Measurements from ENCODE around the gene SATB1. TPM values are rescaled to one million over a fixed set of nuclear protein-coding genes. Genes with fewer than 3 reads are reported as not detected.
A peak's percentile ranks its signal among the peaks of the same experiment; 100 is the strongest.

The SATB1 gene
- total RNA-seq, 1 donor from 2014 or later, result 7.7 TPM

DNA sequence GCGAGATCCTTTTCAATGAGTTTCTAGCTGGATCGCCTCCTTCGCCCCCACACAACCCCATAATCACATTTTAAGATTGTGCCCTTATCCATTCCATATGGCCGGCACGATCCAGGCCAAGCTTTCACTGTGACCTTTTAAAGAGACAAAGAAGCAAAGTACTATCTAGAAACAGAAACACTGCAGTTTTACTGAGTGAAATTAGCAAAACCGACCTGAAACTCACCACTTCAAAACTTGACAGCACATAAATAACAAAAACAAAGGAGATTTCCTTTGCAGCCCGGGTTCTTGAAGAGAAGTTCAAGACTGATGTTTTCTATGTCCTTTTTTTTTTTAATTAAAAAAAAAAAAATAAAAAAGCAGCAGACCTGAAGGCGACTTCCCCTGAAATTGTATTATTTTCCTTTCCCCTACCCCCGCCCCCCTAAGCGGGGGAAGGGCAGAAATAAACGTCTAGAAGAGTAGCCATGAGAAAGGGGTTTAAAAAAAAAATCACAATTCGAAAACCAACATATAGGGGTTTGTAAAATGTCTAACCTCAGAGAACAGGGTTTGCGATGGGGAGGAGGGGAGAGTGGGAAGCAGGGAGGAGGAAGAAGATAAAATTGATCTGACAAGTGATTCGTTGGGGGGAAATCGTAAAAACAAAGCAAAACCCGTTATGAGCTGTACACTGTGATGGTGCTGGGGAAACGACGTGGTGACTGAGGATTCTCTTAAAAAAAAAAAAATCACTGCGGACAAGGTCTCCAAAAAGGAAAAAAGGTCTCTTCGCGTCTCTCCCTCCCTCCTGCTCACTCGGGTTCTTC is 1.5 kb downstream of the SATB1 start:
- intact Hi-C loops (cut with DNase I), result loop anchor here (1.0 to 10.0 kb wide), 4 partner anchors 22 to 1611 kb away; partner anchors contain the start of genes RAB5A and TBC1D5
- H3K9me3 ChIP-seq, result no peaks in the 10 kb centered on the region
- peak overlapping the region; percentile 74 to 83 for H3K27ac ChIP-seq
- H3K36me3 ChIP-seq, result no peaks in the 10 kb centered on the region
- DNase-seq (ENCODE audit: low spot score in 2 of 2), result peak in 1 of 2 donors; percentile 75
- TF ChIP-seq, protein P1, sequence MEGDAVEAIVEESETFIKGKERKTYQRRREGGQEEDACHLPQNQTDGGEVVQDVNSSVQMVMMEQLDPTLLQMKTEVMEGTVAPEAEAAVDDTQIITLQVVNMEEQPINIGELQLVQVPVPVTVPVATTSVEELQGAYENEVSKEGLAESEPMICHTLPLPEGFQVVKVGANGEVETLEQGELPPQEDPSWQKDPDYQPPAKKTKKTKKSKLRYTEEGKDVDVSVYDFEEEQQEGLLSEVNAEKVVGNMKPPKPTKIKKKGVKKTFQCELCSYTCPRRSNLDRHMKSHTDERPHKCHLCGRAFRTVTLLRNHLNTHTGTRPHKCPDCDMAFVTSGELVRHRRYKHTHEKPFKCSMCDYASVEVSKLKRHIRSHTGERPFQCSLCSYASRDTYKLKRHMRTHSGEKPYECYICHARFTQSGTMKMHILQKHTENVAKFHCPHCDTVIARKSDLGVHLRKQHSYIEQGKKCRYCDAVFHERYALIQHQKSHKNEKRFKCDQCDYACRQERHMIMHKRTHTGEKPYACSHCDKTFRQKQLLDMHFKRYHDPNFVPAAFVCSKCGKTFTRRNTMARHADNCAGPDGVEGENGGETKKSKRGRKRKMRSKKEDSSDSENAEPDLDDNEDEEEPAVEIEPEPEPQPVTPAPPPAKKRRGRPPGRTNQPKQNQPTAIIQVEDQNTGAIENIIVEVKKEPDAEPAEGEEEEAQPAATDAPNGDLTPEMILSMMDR (IDR thresholded peaks at IDR 0.05), result no peak
- H3K27me3 ChIP-seq, result no peaks in the 10 kb centered on the region
- peaks cover 0 to 10% of the 10 kb centered on the region in 2 donors for H3K4me1 ChIP-seq
- H3K4me3 ChIP-seq, result peak overlapping the region; percentile 76 to 78

DNA sequence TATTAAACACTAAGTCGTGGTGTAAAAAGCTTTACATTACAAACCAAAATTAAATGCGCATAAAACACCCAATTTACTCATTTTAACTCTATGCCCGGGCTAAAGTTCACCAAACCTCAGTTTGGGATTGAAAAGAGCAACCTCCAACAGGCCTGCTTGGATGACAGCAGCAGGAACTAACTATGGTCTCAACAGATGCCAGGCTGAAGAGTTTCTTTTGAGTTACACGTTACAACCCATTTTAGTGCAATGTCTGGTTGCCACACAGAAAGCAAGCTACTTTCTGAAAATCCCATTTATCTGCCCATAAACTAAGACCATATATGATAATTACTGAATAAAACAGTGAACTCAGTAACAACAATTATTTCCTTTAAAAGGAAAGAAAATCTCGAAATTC is 2.2 kb downstream of the SATB1 start:
- Histone ChIP-seq H3K27ac (peak overlapping the region; percentile 23 to 83), H3K4me1 (peaks cover 0 to 10% of the 10 kb centered on the region in 2 donors), H3K4me3 (peak overlapping the region; percentile 76 to 78), H3K36me3 (no peaks in the 10 kb centered on the region), H3K9me3 (no peaks in the 10 kb centered on the region), H3K27me3 (no peaks in the 10 kb centered on the region)
- TF ChIP-seq, protein P1 (IDR thresholded peaks at IDR 0.05), result no peak
- DNase-seq (ENCODE audit: low spot score in 2 of 2), result no peak
- intact Hi-C loops (cut with DNase I), result loop anchor here (10.0 kb wide), 3 partner anchors 678 to 1612 kb away; partner anchors contain the start of genes RAB5A and TBC1D5

DNA sequence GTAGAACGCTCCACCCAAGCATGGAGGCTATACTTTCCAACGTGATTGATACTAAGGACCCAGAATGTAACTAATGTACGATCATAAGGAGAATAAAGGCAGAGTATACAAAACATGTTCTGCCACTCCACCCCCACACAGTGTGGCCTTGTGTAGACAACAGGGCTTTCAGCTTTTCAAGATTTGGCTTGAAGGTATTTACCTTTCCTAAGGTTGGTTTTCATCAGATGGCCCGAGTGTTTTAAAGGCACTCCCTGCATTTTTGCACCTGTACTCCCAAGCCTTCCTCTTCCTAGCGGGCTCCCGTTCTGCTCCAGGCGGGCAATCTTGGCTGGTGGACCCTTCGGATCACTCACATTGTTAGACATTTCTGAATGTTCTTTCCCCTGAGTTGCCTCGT is 4.6 kb downstream of the SATB1 start:
- Histone ChIP-seq H3K9me3 (no peaks in the 10 kb centered on the region), H3K36me3 (no peaks in the 10 kb centered on the region), H3K4me1 (peaks cover 0 to 10% of the 10 kb centered on the region in 2 donors), H3K4me3 (no peak overlapping the region), H3K27me3 (no peaks in the 10 kb centered on the region), H3K27ac (no peak overlapping the region)
- intact Hi-C loops (cut with DNase I), result loop anchor here (10.0 kb wide), 3 partner anchors 676 to 1614 kb away; partner anchors contain the start of genes RAB5A and TBC1D5
- TF ChIP-seq, protein P1 (IDR thresholded peaks at IDR 0.05), result no peak
- DNase-seq (ENCODE audit: low spot score in 2 of 2), result no peak

DNA sequence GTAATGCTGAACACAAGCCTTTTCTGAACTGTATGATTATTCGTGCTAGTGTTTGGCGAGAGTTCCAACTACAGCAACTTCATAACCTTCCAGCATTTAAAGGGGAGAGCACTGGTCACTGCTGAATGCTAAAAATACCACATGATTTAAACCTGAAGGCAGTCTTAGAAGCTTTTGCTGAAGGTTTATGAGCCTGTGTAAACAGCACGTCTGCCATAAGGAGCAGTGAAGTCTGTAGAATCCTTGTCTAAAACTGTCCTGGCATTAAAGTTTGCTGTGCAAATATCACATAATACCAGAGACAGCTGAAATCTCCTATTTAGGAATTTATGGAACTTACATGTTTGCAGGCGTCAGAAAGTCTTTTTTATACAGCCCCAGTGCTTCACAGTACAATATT is 5.9 kb downstream of the SATB1 start:
- Histone ChIP-seq H3K27me3 (no peaks in the 10 kb centered on the region), H3K4me3 (peak overlapping the region in 1 of 2 donors; percentile 6), H3K4me1 (peaks cover 0 to 10% of the 10 kb centered on the region in 2 donors), H3K36me3 (peaks cover 4 to 10% of the 10 kb centered on the region in 2 donors), H3K27ac (no peak overlapping the region), H3K9me3 (no peaks in the 10 kb centered on the region)
- intact Hi-C loops (cut with DNase I), result no loop called here
- DNase-seq (ENCODE audit: low spot score in 2 of 2), result no peak
- TF ChIP-seq, protein P1 (IDR thresholded peaks at IDR 0.05), result no peak

DNA sequence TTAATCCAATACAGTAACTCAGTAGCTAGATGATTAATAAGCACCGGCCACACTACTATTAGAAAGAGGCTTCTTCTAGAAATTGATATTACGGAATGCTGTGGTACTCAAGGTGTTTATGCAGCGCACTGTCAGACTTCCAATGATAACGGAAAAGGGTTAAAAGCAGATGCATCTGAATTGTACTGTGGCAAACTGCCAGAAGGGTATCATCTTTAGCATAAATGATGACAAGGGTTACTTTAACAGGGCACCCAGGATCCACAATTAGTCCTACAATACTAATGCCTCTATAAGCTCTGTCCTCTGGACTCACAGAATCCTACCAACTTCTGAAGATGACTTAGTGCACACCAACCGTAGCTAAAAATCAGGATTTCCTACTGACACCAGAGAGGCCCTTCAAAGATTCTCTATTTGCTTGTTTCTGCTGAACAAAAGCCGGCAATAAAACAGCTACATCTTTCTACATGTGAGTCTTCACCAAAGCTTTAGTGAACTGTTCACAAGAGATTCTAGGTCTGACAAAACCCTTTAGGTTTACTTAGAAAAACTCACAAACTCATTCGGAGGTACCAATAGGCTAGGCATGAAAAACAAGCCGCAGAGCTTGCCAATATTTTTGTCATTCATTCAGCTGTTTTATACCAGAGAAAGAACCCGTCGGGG is 7.1 kb downstream of the SATB1 start:
- Histone ChIP-seq H3K27ac (no peak overlapping the region), H3K9me3 (no peaks in the 10 kb centered on the region), H3K36me3 (peaks cover 4 to 16% of the 10 kb centered on the region in 2 donors), H3K4me3 (no peak overlapping the region), H3K27me3 (no peaks in the 10 kb centered on the region), H3K4me1 (peaks cover 0 to 10% of the 10 kb centered on the region in 2 donors)
- intact Hi-C loops (cut with DNase I), result no loop called here
- DNase-seq (ENCODE audit: low spot score in 2 of 2), result no peak
- TF ChIP-seq, protein P1 (IDR thresholded peaks at IDR 0.05), result no peak

Data from ascending aorta (tissue), 2 donors.